Epithelial cell of proximal tubule (primary cell): ENCODE results near the gene CDH13. TPM values are rescaled to one million over a fixed set of nuclear protein-coding genes. Genes with fewer than 3 reads are reported as not detected.

Experiments used
- DNase-seq: peaks from one replicate; pipeline ENCODE4 v3.0.0-alpha.2; 2011; ENCODE audit warnings: low read depth
- H3K4me3 ChIP-seq: 2 replicates; pipeline ENCODE4 v1.5.1; 2011; ENCODE audit warnings: low read depth, mild to moderate bottlenecking, low read length
- total RNA-seq: library from RNA; depleted of rRNA; stranded (reverse); fragments of >200 nt; gene quantifications from 2 replicates; pipeline ENCODE4 v1.2.3, GENCODE V29; 2015
- TF ChIP-seq, protein P1 (sequence below): conservative IDR thresholded peaks from 2 replicates; pipeline ENCODE4 v1.5.1; 2012; ENCODE audit warnings: low read depth, mild to moderate bottlenecking, low read length

Gene CDH13
- total RNA-seq, 1 donor from 2014 or later = 85.4 TPM

DNA sequence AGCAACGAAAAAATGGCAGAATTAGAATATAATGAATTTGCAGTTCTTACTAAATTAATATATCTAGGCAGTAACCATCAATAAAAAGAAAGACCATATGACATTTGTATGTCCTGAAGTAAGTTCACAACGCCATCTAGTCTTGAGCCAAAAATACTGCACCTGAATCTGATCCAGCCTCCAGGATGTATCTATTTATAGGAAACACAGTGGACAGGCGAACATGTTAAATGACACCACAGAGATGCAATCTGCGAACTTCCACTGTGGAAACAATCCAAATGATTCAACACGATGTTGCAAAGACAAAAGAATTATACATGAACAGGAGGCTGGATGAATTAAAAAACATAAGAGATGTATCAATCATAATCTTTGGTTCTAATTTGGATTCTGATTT lies 197.6 kb downstream of the CDH13 start:
- TF ChIP-seq, protein P1, sequence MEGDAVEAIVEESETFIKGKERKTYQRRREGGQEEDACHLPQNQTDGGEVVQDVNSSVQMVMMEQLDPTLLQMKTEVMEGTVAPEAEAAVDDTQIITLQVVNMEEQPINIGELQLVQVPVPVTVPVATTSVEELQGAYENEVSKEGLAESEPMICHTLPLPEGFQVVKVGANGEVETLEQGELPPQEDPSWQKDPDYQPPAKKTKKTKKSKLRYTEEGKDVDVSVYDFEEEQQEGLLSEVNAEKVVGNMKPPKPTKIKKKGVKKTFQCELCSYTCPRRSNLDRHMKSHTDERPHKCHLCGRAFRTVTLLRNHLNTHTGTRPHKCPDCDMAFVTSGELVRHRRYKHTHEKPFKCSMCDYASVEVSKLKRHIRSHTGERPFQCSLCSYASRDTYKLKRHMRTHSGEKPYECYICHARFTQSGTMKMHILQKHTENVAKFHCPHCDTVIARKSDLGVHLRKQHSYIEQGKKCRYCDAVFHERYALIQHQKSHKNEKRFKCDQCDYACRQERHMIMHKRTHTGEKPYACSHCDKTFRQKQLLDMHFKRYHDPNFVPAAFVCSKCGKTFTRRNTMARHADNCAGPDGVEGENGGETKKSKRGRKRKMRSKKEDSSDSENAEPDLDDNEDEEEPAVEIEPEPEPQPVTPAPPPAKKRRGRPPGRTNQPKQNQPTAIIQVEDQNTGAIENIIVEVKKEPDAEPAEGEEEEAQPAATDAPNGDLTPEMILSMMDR = peak; percentile 18

DNA sequence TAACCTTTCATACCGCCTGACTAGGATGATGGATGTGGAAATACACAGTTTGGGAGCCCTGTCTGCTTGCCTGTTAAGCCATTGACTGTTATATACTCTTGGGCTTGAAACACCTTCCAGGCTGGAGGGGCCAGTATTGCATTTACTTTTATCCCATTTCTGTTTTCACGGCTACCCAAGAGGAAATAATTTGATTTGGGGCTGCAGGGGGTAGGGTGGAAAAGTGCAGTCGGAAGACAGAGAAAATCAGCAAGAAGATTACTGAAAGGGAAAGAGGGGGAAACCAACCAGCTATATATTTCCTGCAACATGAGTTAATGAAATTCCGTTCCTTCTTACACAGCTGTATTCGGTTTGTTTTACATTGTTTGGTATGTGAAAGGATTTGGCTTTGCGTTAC lies 202.5 kb downstream of the CDH13 start:
- no peak overlapping the region for H3K4me3 ChIP-seq
- TF ChIP-seq, protein P1 = no peak
- no peak for DNase-seq

More for the DNA sequence above, 197.6 kb downstream of the CDH13 start:
- H3K4me3 ChIP-seq = no peak overlapping the region
- no peak for DNase-seq

DNA sequence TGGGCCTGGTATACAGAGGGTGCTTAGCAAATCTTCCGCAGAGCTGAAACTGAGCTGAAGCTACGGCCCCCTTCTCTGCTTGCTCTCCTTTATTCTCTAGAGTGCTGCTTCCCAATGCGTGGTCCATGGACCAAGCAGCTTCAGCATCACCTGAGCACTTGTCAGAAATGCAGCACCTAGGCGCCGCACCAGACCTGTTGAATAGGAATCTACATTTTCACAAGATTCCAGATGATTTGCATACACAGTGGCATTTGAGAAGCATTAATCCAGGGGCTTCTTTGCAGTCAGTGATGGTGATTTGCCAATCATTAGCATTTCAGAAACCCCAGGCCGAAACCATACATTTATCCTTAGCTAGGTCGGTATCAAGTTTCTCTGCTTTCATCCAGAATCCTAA lies 204.2 kb downstream of the CDH13 start:
- DNase-seq = no peak
- no peak overlapping the region for H3K4me3 ChIP-seq
- TF ChIP-seq, protein P1 = no peak

DNA sequence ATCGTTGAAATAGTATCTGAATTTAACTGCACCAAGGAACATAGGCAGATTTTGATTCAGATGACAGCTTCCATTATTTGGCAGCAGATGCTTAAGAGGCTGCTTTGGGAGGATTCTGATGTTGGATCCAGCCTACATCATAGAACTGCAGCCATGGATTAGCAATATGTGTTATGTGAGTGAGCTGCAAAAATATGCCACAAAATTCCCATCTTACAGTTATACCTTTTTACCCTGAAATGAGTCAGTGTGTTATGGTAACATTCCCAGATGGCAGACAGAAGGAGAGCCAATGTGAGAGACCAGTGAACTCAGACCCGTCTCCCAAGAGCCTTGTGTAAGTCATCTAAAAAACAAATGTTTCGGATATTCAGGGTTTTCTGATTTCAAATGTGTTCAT lies 206.1 kb downstream of the CDH13 start:
- DNase-seq = no peak
- TF ChIP-seq, protein P1 = no peak
- no peak overlapping the region for H3K4me3 ChIP-seq

DNA sequence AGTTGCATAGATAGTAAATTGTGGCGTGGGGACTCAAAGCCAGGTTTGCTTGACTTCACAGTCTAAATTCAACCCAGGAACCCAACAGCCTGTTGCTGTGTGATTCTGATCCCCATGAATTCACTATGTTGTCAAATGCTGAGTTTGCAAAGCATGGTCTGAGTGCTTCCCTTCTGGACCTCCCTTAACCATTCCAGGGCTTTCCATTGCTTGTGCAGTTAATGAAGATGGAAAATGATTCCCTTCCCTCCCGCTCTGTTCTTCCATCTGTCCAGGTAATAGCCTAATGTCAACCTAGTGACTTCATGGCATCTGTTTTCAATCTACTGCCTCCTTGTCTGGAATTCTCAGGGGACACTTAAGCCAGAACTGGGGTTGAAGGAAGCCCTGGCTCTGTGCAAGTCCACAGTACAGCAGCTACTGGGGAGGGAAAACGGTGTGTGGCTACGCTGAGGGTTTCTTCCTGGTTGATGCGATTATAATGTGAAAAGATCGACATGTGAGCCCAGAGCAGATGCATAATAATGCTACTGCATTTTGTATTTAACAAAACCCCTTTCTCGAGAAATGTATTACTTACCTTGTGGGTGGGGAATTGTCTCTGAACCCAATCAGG lies 206.7 kb downstream of the CDH13 start:
- no peak for DNase-seq

DNA sequence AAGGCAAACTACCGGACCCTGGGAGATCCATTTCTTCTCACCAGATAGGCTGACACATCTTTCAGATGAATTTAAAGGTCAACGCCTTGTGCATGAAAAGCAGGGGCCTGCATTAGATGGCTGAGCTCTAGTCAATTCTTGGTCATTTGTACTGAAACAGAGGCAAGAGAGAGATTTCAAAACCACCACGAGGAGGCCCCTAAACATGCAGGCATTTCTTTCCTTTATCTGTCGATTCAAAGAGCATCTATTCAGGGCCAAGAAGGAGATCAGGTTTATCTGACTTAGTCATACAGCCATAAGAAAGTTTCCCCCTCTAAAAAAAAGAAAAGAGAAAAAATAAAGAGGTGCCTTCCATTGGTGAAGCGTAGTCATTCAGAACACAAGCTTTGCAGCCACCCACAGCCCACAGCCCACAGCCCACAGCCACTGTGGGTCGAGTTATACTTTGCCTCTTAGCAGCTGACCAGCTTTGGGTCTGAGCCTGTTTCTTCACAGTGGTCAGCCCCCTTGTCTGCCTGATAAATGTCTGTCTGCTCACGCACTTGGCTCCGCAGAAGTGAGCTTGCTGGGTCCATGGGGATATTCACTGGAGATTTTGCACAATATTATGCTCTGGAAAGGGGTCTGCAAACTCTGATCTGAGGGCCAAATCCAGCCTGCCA lies 207.5 kb downstream of the CDH13 start:
- DNase-seq = no peak
- no peak overlapping the region for H3K4me3 ChIP-seq
- TF ChIP-seq, protein P1 = no peak

More for the DNA sequence above, 206.7 kb downstream of the CDH13 start:
- H3K4me3 ChIP-seq = no peak overlapping the region
- TF ChIP-seq, protein P1 = no peak

DNA sequence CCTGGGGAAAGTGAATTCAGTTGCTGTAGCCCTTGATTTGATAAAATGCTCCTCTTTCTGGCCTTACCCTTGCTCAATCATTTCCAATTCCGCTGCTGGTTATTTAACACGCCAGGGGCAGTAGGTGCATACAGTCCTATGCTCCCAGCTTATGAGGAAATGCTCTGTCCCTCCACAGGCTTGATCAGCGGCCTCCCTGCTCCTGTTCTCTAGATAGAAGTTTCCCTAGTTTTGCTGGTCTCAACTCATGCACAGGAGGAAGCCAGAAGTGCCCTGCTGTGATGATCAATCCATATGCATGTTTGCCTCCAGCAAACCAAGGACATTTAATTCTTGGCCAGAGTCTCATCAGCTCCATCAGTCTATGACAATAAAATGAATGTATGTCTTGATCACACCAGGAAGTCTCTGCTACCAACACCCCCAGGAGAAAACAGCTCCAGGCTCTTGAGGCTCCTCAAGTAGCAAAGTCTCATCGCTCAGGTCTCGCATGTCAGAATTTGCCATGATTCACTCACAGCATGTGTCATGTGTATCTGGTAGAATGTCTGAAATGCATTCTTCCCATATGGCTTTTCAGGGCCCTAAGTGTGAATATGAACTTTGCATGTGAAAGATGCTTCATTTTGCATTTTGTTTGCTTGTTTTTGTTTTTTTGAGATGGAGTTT lies 208.9 kb downstream of the CDH13 start:
- DNase-seq = no peak
- H3K4me3 ChIP-seq = no peak overlapping the region
- TF ChIP-seq, protein P1 = no peak
